Fibroblast of lung (primary cell): ENCODE measurements around the gene CALB2. TPM values are rescaled to one million over a fixed set of nuclear protein-coding genes. Genes with fewer than 3 reads are reported as not detected.

Experiments used
- DNase-seq, 2 donors: peaks; one replicate each; pipeline versions ENCODE4 v3.0.0 to v3.0.0-alpha.2; 2010; ENCODE audit warnings: low read depth in 2 of 2
- H2AFZ ChIP-seq: 2 replicates; pipeline ENCODE4 v1.5.1; 2012; ENCODE audit warnings: low read length, control low read depth, inconsistent platforms
- H3K27ac ChIP-seq: 2 replicates; pipeline ENCODE4 v1.5.1; 2011; ENCODE audit warnings: low read length, control low read depth; ENCODE audit not compliant: insufficient read depth
- H3K27me3 ChIP-seq: 2 replicates; pipeline ENCODE4 v1.5.1; 2011; ENCODE audit warnings: mild to moderate bottlenecking, low read length; ENCODE audit not compliant: control insufficient read depth, insufficient read depth
- H3K36me3 ChIP-seq: 2 replicates; pipeline ENCODE4 v1.5.1; 2011; ENCODE audit warnings: low read length; ENCODE audit not compliant: control insufficient read depth, insufficient read depth
- H3K4me1 ChIP-seq: 2 replicates; pipeline ENCODE4 v1.5.1; 2011; ENCODE audit warnings: low read length; ENCODE audit not compliant: control insufficient read depth, insufficient read depth; ENCODE audit errors: extremely low read depth
- H3K4me2 ChIP-seq: 2 replicates; pipeline ENCODE4 v1.5.1; 2011; ENCODE audit warnings: low read length, control low read depth; ENCODE audit not compliant: insufficient read depth; ENCODE audit errors: extremely low read depth
- H3K4me3 ChIP-seq, 4 experiments: fragments of 200-600 bp in 1 of 4; sonication (generic) in 1 of 4; replicated peaks in 1 of 4; 2 replicates each; pipeline ENCODE4 v1.5.1; 2011 to 2016; ENCODE audit warnings: low read length in 4 of 4, low read depth in 3 of 4, mild to moderate bottlenecking in 3 of 4, control low read depth in 2 of 4, inconsistent platforms in 1 of 4, mixed read lengths in 1 of 4; ENCODE audit not compliant: insufficient read depth in 1 of 4; ENCODE audit errors: control extremely low read depth in 1 of 4
- H3K79me2 ChIP-seq: 2 replicates; pipeline ENCODE4 v1.5.1; 2012; ENCODE audit warnings: mild to moderate bottlenecking, low read length, inconsistent platforms; ENCODE audit not compliant: control insufficient read depth, insufficient read depth
- H3K9ac ChIP-seq: 2 replicates; pipeline ENCODE4 v1.5.1; 2011; ENCODE audit warnings: mild to moderate bottlenecking, low read length, control low read depth; ENCODE audit not compliant: insufficient read depth
- H3K9me3 ChIP-seq: 2 replicates; pipeline ENCODE4 v1.5.1; 2012; ENCODE audit warnings: low read depth, low read length; ENCODE audit not compliant: control insufficient read depth, insufficient read depth
- H4K20me1 ChIP-seq: 2 replicates; pipeline ENCODE4 v1.5.1; 2011; ENCODE audit warnings: low read length; ENCODE audit not compliant: control insufficient read depth, insufficient read depth; ENCODE audit errors: extremely low read depth
- EZH2 ChIP-seq: IDR thresholded peaks from 2 replicates; pipeline ENCODE4 v1.5.1; 2012; ENCODE audit warnings: low read length, control low read depth, mild to moderate bottlenecking; ENCODE audit errors: missing control alignments
- polyA plus RNA-seq, 2 donors: library from polyadenylated mRNA; depleted of rRNA in 1 of 2; stranded (reverse) in 1 of 2; unstranded in 1 of 2; fragments of >200 nt; gene quantifications; 2 replicates each; pipeline ENCODE4 v1.2.1, GENCODE V29; 2011 to 2012; ENCODE audit warnings: missing spikeins in 1 of 2
- total RNA-seq: library from RNA; depleted of rRNA; stranded (reverse); fragments of >200 nt; gene quantifications from 2 replicates; pipeline ENCODE4 v1.2.1, GENCODE V29; 2014
- TF ChIP-seq, protein P1 (sequence below), 2 donors: IDR thresholded peaks in 1 of 2; conservative IDR thresholded peaks in 1 of 2; 1 replicate in 1 of 2; 2 replicates in 1 of 2; pipeline ENCODE4 v1.5.1; 2011 to 2012; ENCODE audit warnings: low read length in 2 of 2, control low read depth in 1 of 2, inconsistent platforms in 1 of 2, low read depth in 1 of 2, mild to moderate bottlenecking in 1 of 2

CALB2 gene
- total and polyA plus RNA-seq, 2 donors (not counting 1 experiment from before 2014, with no cell fraction given): 0.58 to 1.3 TPM

GRCh38 chr16:71410146-71410545 lies 51.6 kb downstream of the CALB2 start:
- Histone ChIP-seq H2AFZ (no peak overlapping the region), H3K27ac (no peak overlapping the region), H4K20me1 (no peaks in the 10 kb centered on the region), H3K4me3 (no peak overlapping the region), H3K9me3 (no peaks in the 10 kb centered on the region), H3K79me2 (no peaks in the 10 kb centered on the region), H3K4me2 (no peak overlapping the region), H3K27me3 (no peaks in the 10 kb centered on the region), H3K4me1 (no peaks in the 10 kb centered on the region), H3K36me3 (no peaks in the 10 kb centered on the region), H3K9ac (no peak overlapping the region)
- TF ChIP-seq EZH2: no peak
- TF ChIP-seq, protein P1, sequence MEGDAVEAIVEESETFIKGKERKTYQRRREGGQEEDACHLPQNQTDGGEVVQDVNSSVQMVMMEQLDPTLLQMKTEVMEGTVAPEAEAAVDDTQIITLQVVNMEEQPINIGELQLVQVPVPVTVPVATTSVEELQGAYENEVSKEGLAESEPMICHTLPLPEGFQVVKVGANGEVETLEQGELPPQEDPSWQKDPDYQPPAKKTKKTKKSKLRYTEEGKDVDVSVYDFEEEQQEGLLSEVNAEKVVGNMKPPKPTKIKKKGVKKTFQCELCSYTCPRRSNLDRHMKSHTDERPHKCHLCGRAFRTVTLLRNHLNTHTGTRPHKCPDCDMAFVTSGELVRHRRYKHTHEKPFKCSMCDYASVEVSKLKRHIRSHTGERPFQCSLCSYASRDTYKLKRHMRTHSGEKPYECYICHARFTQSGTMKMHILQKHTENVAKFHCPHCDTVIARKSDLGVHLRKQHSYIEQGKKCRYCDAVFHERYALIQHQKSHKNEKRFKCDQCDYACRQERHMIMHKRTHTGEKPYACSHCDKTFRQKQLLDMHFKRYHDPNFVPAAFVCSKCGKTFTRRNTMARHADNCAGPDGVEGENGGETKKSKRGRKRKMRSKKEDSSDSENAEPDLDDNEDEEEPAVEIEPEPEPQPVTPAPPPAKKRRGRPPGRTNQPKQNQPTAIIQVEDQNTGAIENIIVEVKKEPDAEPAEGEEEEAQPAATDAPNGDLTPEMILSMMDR (conservative IDR thresholded peaks at IDR 0.05 in 1 of 2, IDR thresholded peaks at IDR 0.05 in 1 of 2; ENCODE audit: low read depth in 1 of 2, low read length in 2 of 2): no peak
- DNase-seq: no peak

DNA sequence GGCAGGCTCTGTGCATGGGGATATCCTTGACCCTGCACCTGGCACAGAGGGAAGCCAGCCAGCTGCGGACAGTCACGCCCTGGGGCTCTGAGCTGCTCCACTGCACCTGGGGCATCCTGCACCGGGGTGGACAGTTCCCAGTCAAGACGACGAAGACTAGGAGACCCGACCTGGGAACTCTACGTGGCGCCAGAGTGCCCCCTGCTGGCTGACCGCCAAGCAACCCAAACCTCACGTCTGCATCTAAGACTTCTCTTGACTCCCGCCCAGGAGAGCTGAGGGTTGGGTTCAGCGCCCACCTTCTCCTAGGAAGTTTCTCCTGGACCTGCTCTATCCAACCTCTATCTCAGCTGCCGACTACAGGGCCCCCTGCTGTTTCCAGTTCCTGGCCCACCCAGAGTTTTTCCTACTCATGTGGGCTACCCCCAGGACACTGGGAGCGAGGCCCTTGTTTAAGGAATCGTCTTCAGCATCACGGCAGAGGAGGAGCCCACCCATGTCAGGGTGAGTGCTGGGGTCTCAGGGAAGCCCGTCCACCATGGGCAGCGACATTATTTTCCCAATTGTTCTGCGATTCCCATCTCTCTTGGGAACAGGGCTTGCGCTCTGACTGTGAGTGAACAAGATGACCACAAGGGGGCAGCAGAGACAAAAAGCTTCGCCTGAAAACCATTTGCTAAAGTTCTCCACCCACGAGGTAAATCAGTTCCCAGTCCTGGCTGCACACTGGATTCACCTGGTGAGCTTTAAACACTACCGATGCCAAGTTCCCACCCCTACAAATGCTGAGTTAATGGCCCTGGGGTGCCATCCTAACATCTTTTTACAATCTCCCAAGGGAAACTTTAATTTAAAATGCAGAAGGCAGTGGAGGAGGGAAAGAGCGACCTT lies 54.0 kb downstream of the CALB2 start:
- Histone ChIP-seq H3K27ac (no peak overlapping the region), H3K9ac (no peak overlapping the region), H4K20me1 (no peaks in the 10 kb centered on the region), H3K79me2 (no peaks in the 10 kb centered on the region), H3K4me3 (no peak overlapping the region), H3K36me3 (no peaks in the 10 kb centered on the region), H2AFZ (no peak overlapping the region), H3K27me3 (no peaks in the 10 kb centered on the region), H3K9me3 (no peaks in the 10 kb centered on the region), H3K4me1 (no peaks in the 10 kb centered on the region), H3K4me2 (no peak overlapping the region)
- TF ChIP-seq, protein P1 (conservative IDR thresholded peaks at IDR 0.05 in 1 of 2, IDR thresholded peaks at IDR 0.05 in 1 of 2; ENCODE audit: low read depth in 1 of 2, low read length in 2 of 2): peak; percentile 88 to 90
- TF ChIP-seq EZH2: no peak
- DNase-seq: peak; percentile 40 to 71

DNA sequence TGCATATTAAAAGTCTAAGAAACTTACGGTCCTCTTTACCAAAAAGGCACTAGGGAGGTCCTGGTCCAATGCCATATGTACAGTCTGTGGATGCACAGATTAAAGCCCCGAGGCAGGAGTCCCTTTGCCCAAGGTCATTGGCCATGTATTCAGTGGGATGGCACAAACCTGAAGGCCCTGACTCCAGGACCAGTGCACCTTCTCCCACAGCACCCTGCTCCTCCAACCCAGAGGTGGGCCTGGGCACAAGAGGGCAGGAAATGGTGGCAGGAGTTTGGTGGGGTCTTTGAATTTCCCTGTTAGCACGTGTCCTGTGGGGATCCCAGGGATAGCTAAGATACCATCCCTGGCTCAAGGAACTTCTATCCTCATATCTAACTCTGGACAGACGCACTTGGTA lies 54.8 kb downstream of the CALB2 start:
- Histone ChIP-seq H2AFZ (no peak overlapping the region), H3K4me3 (no peak overlapping the region), H4K20me1 (no peaks in the 10 kb centered on the region), H3K4me1 (no peaks in the 10 kb centered on the region), H3K9ac (no peak overlapping the region), H3K79me2 (no peaks in the 10 kb centered on the region), H3K4me2 (no peak overlapping the region), H3K27me3 (no peaks in the 10 kb centered on the region), H3K27ac (no peak overlapping the region), H3K36me3 (no peaks in the 10 kb centered on the region), H3K9me3 (no peaks in the 10 kb centered on the region)
- no peak for TF ChIP-seq EZH2
- TF ChIP-seq, protein P1 (conservative IDR thresholded peaks at IDR 0.05 in 1 of 2, IDR thresholded peaks at IDR 0.05 in 1 of 2; ENCODE audit: low read depth in 1 of 2, low read length in 2 of 2): no peak
- DNase-seq: no peak
